Measurements from ENCODE around the gene GPC6. TPM values are rescaled to one million over a fixed set of nuclear protein-coding genes. Genes with fewer than 3 reads are reported as not detected.

GPC6 gene
- total and polyA plus RNA-seq, 5 donors from 2014 or later, result not detected

DNA sequence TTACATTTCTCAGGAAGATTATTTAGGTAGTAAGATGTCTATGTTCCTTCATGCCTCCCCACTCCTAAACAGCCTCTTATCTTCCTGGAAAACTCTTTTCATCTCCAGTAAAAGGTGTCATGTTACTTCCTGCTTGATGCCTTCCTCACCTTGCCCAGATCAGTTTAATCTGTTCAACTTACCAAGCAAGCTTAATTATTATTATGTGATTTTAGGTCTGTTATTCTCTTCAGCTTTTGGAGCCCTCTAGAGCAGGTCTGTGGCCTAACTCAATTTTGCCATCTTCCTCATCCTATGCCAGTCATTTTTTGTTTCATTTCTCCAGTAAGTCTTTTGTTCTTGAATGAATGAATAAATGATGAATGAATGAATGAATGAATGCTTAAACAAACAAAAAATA lies 724.5 kb downstream of the GPC6 start:
- Histone ChIP-seq H3K4me1 (ENCODE audit: control insufficient read depth, insufficient read depth, low read length, poor library complexity, severe bottlenecking) (no peaks in the 10 kb centered on the region), H3K27ac (ENCODE audit: insufficient read depth, low read length, poor library complexity, severe bottlenecking) (no peak overlapping the region), H3K36me3 (ENCODE audit: control insufficient read depth, insufficient read depth, low read length) (no peaks in the 10 kb centered on the region), H3K4me3 (ENCODE audit: low read depth, low read length) (no peak overlapping the region), H3K27me3 (ENCODE audit: control insufficient read depth, insufficient read depth, low read length) (no peaks in the 10 kb centered on the region), H3K9me3 (ENCODE audit: control insufficient read depth in 2 of 2, low read length in 2 of 2) (no peaks in the 10 kb centered on the region)
- H3K36me3 Mint-ChIP-seq, result no peaks in the 10 kb centered on the region
- H3K4me3 Mint-ChIP-seq, result no peak overlapping the region
- DNase-seq (no peak), ATAC-seq (ENCODE audit: low read depth in 2 of 2) (no peak)
- H3K9me3 Mint-ChIP-seq, result no peaks in the 10 kb centered on the region
- H3K27me3 Mint-ChIP-seq, result no peaks in the 10 kb centered on the region
- H3K4me1 Mint-ChIP-seq, result no peaks in the 10 kb centered on the region
- H3K27ac Mint-ChIP-seq, result no peak overlapping the region

DNA sequence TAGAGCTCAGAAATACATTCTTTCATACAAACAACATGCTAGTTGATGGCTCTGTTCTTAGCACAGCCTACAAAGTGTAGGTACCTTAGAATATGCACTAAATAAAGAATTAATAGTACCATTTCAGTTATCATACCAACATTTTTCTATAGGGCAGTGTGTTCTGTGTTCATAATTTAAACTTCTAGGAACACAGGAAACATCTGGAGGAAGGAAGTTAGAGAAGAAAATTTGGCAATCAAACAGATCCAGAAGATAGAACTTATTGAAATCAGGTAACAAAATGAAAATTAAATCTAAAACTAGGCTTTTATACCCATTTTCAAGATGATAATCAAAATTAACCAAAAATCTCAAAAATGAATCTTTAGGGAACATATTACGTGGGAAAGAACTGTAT lies 725.3 kb downstream of the GPC6 start:
- ATAC-seq (ENCODE audit: low read depth in 2 of 2) (no peak), DNase-seq (no peak)
- Mint-ChIP-seq H3K4me1 (no peaks in the 10 kb centered on the region), H3K27me3 (no peaks in the 10 kb centered on the region), H3K36me3 (no peaks in the 10 kb centered on the region), H3K9me3 (no peaks in the 10 kb centered on the region), H3K27ac (no peak overlapping the region), H3K4me3 (no peak overlapping the region)
- Histone ChIP-seq H3K27me3 (ENCODE audit: control insufficient read depth, insufficient read depth, low read length) (no peaks in the 10 kb centered on the region), H3K27ac (ENCODE audit: insufficient read depth, low read length, poor library complexity, severe bottlenecking) (no peak overlapping the region), H3K4me1 (ENCODE audit: control insufficient read depth, insufficient read depth, low read length, poor library complexity, severe bottlenecking) (no peaks in the 10 kb centered on the region), H3K36me3 (ENCODE audit: control insufficient read depth, insufficient read depth, low read length) (no peaks in the 10 kb centered on the region), H3K4me3 (ENCODE audit: low read depth, low read length) (no peak overlapping the region), H3K9me3 (ENCODE audit: control insufficient read depth in 2 of 2, low read length in 2 of 2) (no peaks in the 10 kb centered on the region)

DNA sequence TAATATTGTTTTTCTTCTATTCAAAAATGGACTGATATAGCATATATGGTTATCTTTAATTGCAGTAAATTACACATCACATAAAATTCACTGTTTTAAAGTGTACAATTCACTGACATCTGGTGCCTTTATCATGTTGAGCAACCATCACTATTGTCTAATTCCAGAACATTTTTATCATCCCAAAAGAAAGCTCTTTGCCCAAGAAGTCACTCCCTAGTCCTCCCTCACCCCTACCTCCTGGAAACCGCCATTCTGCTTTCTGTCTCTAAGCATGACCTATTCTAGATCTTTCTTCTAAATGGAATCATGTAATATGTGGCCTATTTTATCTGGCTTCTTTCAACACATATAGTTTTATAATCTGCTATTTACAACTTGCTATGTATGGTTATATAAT lies 727.2 kb downstream of the GPC6 start:
- Mint-ChIP-seq H3K27ac (no peak overlapping the region), H3K9me3 (peaks cover 0 to 6% (median 0%) of the 10 kb centered on the region in 7 donors), H3K36me3 (no peaks in the 10 kb centered on the region), H3K27me3 (no peaks in the 10 kb centered on the region), H3K4me1 (no peaks in the 10 kb centered on the region), H3K4me3 (no peak overlapping the region)
- DNase-seq (no peak), ATAC-seq (ENCODE audit: low read depth in 2 of 2) (no peak)
- H3K4me3 ChIP-seq (ENCODE audit: low read depth, low read length), result no peak overlapping the region
- H3K9me3 ChIP-seq (ENCODE audit: control insufficient read depth in 2 of 2, low read length in 2 of 2), result no peaks in the 10 kb centered on the region
- H3K4me1 ChIP-seq (ENCODE audit: control insufficient read depth, insufficient read depth, low read length, poor library complexity, severe bottlenecking), result no peaks in the 10 kb centered on the region
- no peaks in the 10 kb centered on the region for H3K27me3 ChIP-seq (ENCODE audit: control insufficient read depth, insufficient read depth, low read length)
- no peak overlapping the region for H3K27ac ChIP-seq (ENCODE audit: insufficient read depth, low read length, poor library complexity, severe bottlenecking)
- H3K36me3 ChIP-seq (ENCODE audit: control insufficient read depth, insufficient read depth, low read length), result no peaks in the 10 kb centered on the region

DNA sequence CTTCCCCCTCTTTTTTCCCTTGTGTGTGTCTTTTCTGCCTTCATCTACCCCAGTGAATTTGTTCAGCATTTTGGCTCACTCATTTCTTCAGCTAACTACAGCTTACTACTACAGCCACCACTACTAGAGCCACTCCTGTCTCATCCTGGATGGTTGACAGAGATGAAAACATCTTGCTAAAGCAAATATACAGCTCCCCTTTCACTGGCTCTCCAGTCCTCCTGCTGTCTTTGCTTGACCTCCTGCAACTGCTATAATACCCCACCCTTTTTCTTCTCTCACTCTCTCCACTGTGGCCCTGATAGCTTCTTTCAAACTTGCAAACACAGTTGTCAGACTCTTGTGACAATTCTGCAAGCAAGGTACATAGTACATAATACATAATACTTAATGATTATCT lies 729.3 kb downstream of the GPC6 start:
- H3K27ac ChIP-seq (ENCODE audit: insufficient read depth, low read length, poor library complexity, severe bottlenecking), result no peak overlapping the region
- no peaks in the 10 kb centered on the region for H3K4me1 ChIP-seq (ENCODE audit: control insufficient read depth, insufficient read depth, low read length, poor library complexity, severe bottlenecking)
- H3K27ac Mint-ChIP-seq, result no peak overlapping the region
- no peaks in the 10 kb centered on the region for H3K27me3 ChIP-seq (ENCODE audit: control insufficient read depth, insufficient read depth, low read length)
- no peaks in the 10 kb centered on the region for H3K4me1 Mint-ChIP-seq
- no peaks in the 10 kb centered on the region for H3K36me3 Mint-ChIP-seq
- no peaks in the 10 kb centered on the region for H3K36me3 ChIP-seq (ENCODE audit: control insufficient read depth, insufficient read depth, low read length)
- ATAC-seq (ENCODE audit: low read depth in 2 of 2) (no peak), DNase-seq (no peak)
- H3K4me3 Mint-ChIP-seq, result no peak overlapping the region
- no peaks in the 10 kb centered on the region for H3K27me3 Mint-ChIP-seq
- no peaks in the 10 kb centered on the region for H3K9me3 ChIP-seq (ENCODE audit: control insufficient read depth in 2 of 2, low read length in 2 of 2)
- no peak overlapping the region for H3K4me3 ChIP-seq (ENCODE audit: low read depth, low read length)
- H3K9me3 Mint-ChIP-seq, result peaks cover 0 to 6% (median 0%) of the 10 kb centered on the region in 7 donors

DNA sequence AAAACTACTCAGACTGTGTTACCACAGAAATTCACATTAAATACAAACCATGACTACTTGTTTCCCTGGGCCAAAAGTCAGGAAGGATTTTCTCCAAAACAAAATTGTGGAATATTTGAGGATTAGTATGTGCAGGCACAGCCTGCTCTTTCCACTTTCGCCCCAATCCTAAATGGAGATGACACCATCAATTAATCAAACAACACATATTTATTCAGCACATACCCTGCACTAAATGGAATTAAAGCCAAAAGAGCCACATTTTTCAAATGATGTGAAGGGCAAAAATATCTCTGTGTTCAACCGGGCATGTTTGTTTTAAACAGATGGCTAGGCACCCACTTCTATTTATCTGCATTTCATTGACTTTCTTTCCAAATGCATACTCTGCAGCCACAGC lies 729.8 kb downstream of the GPC6 start:
- H3K27me3 Mint-ChIP-seq, result no peaks in the 10 kb centered on the region
- no peaks in the 10 kb centered on the region for H3K27me3 ChIP-seq (ENCODE audit: control insufficient read depth, insufficient read depth, low read length)
- H3K36me3 ChIP-seq (ENCODE audit: control insufficient read depth, insufficient read depth, low read length), result no peaks in the 10 kb centered on the region
- no peak for DNase-seq
- no peaks in the 10 kb centered on the region for H3K36me3 Mint-ChIP-seq
- peaks cover 0 to 6% (median 0%) of the 10 kb centered on the region in 7 donors for H3K9me3 Mint-ChIP-seq
- no peaks in the 10 kb centered on the region for H3K4me1 Mint-ChIP-seq
- no peak overlapping the region for H3K4me3 ChIP-seq (ENCODE audit: low read depth, low read length)
- H3K27ac ChIP-seq (ENCODE audit: insufficient read depth, low read length, poor library complexity, severe bottlenecking), result no peak overlapping the region
- no peak overlapping the region for H3K27ac Mint-ChIP-seq
- ATAC-seq (ENCODE audit: low read depth in 2 of 2), result no peak
- H3K4me1 ChIP-seq (ENCODE audit: control insufficient read depth, insufficient read depth, low read length, poor library complexity, severe bottlenecking), result no peaks in the 10 kb centered on the region
- no peak overlapping the region for H3K4me3 Mint-ChIP-seq
- H3K9me3 ChIP-seq (ENCODE audit: control insufficient read depth in 2 of 2, low read length in 2 of 2), result no peaks in the 10 kb centered on the region

DNA sequence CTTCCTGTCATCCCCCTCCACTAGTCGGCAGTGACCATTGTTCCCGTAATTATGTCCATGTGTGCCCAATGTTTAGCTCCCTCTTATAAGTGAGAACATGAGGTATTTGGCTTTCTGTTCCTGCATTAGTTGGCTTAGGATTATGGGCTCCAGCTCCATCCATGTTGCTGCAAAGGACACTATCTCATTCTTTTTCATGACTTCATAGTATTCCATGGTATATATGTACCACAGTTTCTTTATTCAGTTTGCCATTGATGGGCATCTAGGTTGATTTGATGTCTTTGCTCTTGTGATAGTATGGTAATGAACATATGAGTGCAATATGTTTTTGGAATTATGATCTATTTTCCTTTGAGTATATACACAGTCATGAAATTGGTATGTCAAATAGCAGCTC lies 730.8 kb downstream of the GPC6 start:
- H3K4me1 ChIP-seq (ENCODE audit: control insufficient read depth, insufficient read depth, low read length, poor library complexity, severe bottlenecking), result no peaks in the 10 kb centered on the region
- no peaks in the 10 kb centered on the region for H3K9me3 ChIP-seq (ENCODE audit: control insufficient read depth in 2 of 2, low read length in 2 of 2)
- Mint-ChIP-seq H3K4me1 (no peaks in the 10 kb centered on the region), H3K36me3 (no peaks in the 10 kb centered on the region), H3K27ac (no peak overlapping the region), H3K9me3 (peaks cover 0 to 6% (median 0%) of the 10 kb centered on the region in 7 donors), H3K27me3 (no peaks in the 10 kb centered on the region), H3K4me3 (no peak overlapping the region)
- ATAC-seq (ENCODE audit: low read depth in 2 of 2), result no peak
- H3K27me3 ChIP-seq (ENCODE audit: control insufficient read depth, insufficient read depth, low read length), result no peaks in the 10 kb centered on the region
- DNase-seq, result no peak
- no peak overlapping the region for H3K27ac ChIP-seq (ENCODE audit: insufficient read depth, low read length, poor library complexity, severe bottlenecking)
- no peak overlapping the region for H3K4me3 ChIP-seq (ENCODE audit: low read depth, low read length)
- no peaks in the 10 kb centered on the region for H3K36me3 ChIP-seq (ENCODE audit: control insufficient read depth, insufficient read depth, low read length)

DNA sequence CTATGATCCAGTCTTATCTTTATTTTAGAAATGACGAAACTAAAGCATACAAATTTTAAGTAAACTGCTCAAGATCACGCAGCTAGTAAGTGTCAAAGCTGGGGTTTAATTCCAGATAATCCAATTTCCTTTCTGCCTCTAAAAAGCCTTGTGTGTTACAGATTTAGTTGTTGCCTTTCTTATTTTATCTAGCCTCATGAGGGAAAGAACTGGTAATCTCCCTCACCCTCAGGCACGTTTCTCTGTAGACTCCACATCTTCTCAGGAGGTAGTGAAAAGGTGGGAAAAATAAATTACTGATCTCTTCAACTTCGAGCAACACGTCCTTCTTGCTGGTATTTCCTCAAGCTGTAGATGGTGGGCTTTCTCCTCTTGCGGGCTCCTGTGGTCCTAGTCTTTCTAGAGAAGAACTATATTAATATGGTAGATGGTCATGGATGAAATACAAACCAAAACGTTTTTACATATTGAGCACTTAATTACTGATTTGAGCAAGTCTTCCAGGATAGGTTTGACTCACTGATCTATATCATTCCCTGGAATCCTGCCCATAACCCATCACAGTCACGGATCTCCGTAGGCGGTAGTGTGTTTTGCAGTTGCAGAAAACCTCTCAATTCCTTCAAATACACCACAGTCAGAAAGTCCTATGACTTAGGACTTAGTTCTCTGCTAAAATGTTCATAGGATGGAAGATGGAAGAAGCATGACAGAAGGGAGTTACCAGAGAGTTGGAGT lies 733.4 kb downstream of the GPC6 start:
- no peaks in the 10 kb centered on the region for H3K36me3 Mint-ChIP-seq
- H3K9me3 ChIP-seq (ENCODE audit: control insufficient read depth in 2 of 2, low read length in 2 of 2), result no peaks in the 10 kb centered on the region
- H3K4me1 ChIP-seq (ENCODE audit: control insufficient read depth, insufficient read depth, low read length, poor library complexity, severe bottlenecking), result no peaks in the 10 kb centered on the region
- H3K9me3 Mint-ChIP-seq, result peaks cover 0 to 6% (median 0%) of the 10 kb centered on the region in 7 donors
- no peak overlapping the region for H3K4me3 ChIP-seq (ENCODE audit: low read depth, low read length)
- no peak overlapping the region for H3K27ac ChIP-seq (ENCODE audit: insufficient read depth, low read length, poor library complexity, severe bottlenecking)
- H3K27me3 Mint-ChIP-seq, result no peaks in the 10 kb centered on the region
- DNase-seq, result no peak
- ATAC-seq (ENCODE audit: low read depth in 2 of 2), result no peak
- no peak overlapping the region for H3K27ac Mint-ChIP-seq
- no peaks in the 10 kb centered on the region for H3K4me1 Mint-ChIP-seq
- H3K27me3 ChIP-seq (ENCODE audit: control insufficient read depth, insufficient read depth, low read length), result no peaks in the 10 kb centered on the region
- H3K4me3 Mint-ChIP-seq, result no peak overlapping the region
- H3K36me3 ChIP-seq (ENCODE audit: control insufficient read depth, insufficient read depth, low read length), result no peaks in the 10 kb centered on the region

Data from CD4-positive, CD25-positive, alpha-beta regulatory T cell (primary cell).